Stomach (tissue), 4 donors: ENCODE data around the gene JAG2.

Experiments used
- POLR2A ChIP-seq, 4 donors: fragments of 450-650 bp; IDR thresholded peaks; one replicate each; pipeline ENCODE4 v1.6.1; 2016; ENCODE audit warnings: antibody characterized with exemption in 4 of 4, control low read depth in 2 of 4, mild to moderate bottlenecking in 1 of 4, moderate library complexity in 1 of 4
- TF ChIP-seq, protein P1 (sequence below), 7 experiments: fragments of 450-650 bp in 4 of 7; fragments of 200-600 bp in 3 of 7; sonication (generic) in 3 of 7; IDR thresholded peaks; one replicate each; pipeline ENCODE4 v1.5.1; 2016 to 2019; ENCODE audit warnings: antibody characterized with exemption in 7 of 7, control low read depth in 2 of 7, mild to moderate bottlenecking in 1 of 7

DNA sequence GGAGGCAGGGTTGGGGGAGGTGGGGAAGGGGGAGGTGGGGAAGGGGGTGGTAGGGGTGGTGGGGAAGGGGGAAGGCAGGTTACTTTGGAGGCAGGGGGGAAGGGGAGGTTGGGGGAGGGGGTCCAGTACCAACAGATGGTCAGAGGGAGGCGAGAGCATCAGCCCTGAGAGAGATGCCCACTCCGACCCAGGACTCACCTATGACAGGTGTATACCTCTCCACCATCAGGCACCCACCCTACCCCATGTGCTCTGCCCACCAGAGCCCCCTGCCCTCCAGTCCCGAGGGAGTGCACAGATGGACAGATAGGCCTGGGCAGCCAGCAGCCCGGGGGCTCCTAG is 18.6 kb downstream of the JAG2 start:
- TF ChIP-seq, protein P1, sequence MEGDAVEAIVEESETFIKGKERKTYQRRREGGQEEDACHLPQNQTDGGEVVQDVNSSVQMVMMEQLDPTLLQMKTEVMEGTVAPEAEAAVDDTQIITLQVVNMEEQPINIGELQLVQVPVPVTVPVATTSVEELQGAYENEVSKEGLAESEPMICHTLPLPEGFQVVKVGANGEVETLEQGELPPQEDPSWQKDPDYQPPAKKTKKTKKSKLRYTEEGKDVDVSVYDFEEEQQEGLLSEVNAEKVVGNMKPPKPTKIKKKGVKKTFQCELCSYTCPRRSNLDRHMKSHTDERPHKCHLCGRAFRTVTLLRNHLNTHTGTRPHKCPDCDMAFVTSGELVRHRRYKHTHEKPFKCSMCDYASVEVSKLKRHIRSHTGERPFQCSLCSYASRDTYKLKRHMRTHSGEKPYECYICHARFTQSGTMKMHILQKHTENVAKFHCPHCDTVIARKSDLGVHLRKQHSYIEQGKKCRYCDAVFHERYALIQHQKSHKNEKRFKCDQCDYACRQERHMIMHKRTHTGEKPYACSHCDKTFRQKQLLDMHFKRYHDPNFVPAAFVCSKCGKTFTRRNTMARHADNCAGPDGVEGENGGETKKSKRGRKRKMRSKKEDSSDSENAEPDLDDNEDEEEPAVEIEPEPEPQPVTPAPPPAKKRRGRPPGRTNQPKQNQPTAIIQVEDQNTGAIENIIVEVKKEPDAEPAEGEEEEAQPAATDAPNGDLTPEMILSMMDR (IDR thresholded peaks at IDR 0.05), result no peak
- no peak for TF ChIP-seq POLR2A (IDR thresholded peaks at IDR 0.05)
